ENCODE measurements around the gene MICU1.

DNA sequence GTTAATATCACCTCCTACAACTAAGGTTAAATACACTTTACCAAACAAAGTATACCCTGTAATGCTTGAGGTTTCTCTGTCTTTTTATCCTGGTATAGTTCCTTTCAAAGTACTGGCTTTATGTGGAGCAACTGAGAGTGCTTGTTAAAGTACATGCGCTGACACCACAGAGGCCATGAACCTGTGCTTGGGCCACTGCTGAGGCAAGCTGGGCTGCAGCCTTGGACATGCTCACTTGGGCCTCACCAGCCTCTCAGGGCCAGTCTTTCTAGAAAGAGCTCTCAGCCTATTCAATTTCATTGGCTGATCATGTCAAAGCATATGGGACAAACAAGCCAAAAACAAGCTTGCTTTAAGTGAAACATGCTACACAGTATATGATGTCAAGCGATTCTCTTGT lies 145.0 kb downstream of the MICU1 start:
- TF ChIP-seq, protein P1, sequence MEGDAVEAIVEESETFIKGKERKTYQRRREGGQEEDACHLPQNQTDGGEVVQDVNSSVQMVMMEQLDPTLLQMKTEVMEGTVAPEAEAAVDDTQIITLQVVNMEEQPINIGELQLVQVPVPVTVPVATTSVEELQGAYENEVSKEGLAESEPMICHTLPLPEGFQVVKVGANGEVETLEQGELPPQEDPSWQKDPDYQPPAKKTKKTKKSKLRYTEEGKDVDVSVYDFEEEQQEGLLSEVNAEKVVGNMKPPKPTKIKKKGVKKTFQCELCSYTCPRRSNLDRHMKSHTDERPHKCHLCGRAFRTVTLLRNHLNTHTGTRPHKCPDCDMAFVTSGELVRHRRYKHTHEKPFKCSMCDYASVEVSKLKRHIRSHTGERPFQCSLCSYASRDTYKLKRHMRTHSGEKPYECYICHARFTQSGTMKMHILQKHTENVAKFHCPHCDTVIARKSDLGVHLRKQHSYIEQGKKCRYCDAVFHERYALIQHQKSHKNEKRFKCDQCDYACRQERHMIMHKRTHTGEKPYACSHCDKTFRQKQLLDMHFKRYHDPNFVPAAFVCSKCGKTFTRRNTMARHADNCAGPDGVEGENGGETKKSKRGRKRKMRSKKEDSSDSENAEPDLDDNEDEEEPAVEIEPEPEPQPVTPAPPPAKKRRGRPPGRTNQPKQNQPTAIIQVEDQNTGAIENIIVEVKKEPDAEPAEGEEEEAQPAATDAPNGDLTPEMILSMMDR (IDR thresholded peaks at IDR 0.05) = no peak
- no peak for TF ChIP-seq POLR2AphosphoS5 (IDR thresholded peaks at IDR 0.05; ENCODE audit: low read depth, low read length)
- no peak for TF ChIP-seq TCF7L2 (IDR thresholded peaks at IDR 0.05; ENCODE audit: low read depth, low read length)
- TF ChIP-seq, protein P2, sequence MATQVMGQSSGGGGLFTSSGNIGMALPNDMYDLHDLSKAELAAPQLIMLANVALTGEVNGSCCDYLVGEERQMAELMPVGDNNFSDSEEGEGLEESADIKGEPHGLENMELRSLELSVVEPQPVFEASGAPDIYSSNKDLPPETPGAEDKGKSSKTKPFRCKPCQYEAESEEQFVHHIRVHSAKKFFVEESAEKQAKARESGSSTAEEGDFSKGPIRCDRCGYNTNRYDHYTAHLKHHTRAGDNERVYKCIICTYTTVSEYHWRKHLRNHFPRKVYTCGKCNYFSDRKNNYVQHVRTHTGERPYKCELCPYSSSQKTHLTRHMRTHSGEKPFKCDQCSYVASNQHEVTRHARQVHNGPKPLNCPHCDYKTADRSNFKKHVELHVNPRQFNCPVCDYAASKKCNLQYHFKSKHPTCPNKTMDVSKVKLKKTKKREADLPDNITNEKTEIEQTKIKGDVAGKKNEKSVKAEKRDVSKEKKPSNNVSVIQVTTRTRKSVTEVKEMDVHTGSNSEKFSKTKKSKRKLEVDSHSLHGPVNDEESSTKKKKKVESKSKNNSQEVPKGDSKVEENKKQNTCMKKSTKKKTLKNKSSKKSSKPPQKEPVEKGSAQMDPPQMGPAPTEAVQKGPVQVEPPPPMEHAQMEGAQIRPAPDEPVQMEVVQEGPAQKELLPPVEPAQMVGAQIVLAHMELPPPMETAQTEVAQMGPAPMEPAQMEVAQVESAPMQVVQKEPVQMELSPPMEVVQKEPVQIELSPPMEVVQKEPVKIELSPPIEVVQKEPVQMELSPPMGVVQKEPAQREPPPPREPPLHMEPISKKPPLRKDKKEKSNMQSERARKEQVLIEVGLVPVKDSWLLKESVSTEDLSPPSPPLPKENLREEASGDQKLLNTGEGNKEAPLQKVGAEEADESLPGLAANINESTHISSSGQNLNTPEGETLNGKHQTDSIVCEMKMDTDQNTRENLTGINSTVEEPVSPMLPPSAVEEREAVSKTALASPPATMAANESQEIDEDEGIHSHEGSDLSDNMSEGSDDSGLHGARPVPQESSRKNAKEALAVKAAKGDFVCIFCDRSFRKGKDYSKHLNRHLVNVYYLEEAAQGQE (IDR thresholded peaks at IDR 0.05; ENCODE audit: insufficient read depth in 1 of 2, low read depth in 2 of 2, low read length in 1 of 2) = no peak
